GM19099 (cell line): ENCODE measurements around the gene ZNF775.
A peak's percentile ranks its signal among the peaks of the same experiment; 100 is the strongest.

Experiments
- POLR2A ChIP-seq: IDR thresholded peaks from 3 replicates; pipeline ENCODE4 v1.6.1; 2011; ENCODE audit warnings: low read depth; ENCODE audit not compliant: insufficient read length; ENCODE audit errors: extremely low read depth

ZNF775 gene

GRCh38 chr7:150361402-150361801, 17.7 kb upstream of the ZNF775 start:
- TF ChIP-seq POLR2A, result no peak

GRCh38 chr7:150361807-150362621, 17.1 kb upstream of the ZNF775 start:
- TF ChIP-seq POLR2A, result no peak

- no peak for TF ChIP-seq POLR2A
Measured at GRCh38 chr7:150363370-150363769, 15.8 kb upstream of the ZNF775 start.

- no peak for TF ChIP-seq POLR2A
Measured at GRCh38 chr7:150363872-150364271, 15.3 kb upstream of the ZNF775 start.

- no peak for TF ChIP-seq POLR2A
Measured at GRCh38 chr7:150365194-150365593, 13.9 kb upstream of the ZNF775 start.

- no peak for TF ChIP-seq POLR2A
Measured at GRCh38 chr7:150365673-150366398, 13.3 kb upstream of the ZNF775 start.

- no peak for TF ChIP-seq POLR2A
Measured at GRCh38 chr7:150367677-150368095, 11.4 kb upstream of the ZNF775 start.

GRCh38 chr7:150368096-150368883, 10.8 kb upstream of the ZNF775 start, which contains the start of gene REPIN1:
REPIN1 (plus strand) TSS chr7:150368822; CDS start chr7:150369712, 890 bp downstream.
- peak; percentile 89 for TF ChIP-seq POLR2A

GRCh38 chr7:150368884-150369747, 10.0 kb upstream of the ZNF775 start:
- peak; percentile 50 for TF ChIP-seq POLR2A

- TF ChIP-seq POLR2A, result no peak
Measured at GRCh38 chr7:150369748-150370501, 9.2 kb upstream of the ZNF775 start.

- no peak for TF ChIP-seq POLR2A
Measured at GRCh38 chr7:150370612-150371071, 8.5 kb upstream of the ZNF775 start.

- TF ChIP-seq POLR2A, result no peak
Measured at GRCh38 chr7:150371131-150371995, 7.8 kb upstream of the ZNF775 start.

- no peak for TF ChIP-seq POLR2A
Measured at GRCh38 chr7:150371996-150372270, 7.2 kb upstream of the ZNF775 start.
